Measurements from ENCODE around the gene SLC25A1. TPM values are rescaled to one million over a fixed set of nuclear protein-coding genes. Genes with fewer than 3 reads are reported as not detected.

Gene SLC25A1
- total RNA-seq: 10 to 100 TPM; 42.8 to 72.6 (median 62.2) TPM

DNA sequence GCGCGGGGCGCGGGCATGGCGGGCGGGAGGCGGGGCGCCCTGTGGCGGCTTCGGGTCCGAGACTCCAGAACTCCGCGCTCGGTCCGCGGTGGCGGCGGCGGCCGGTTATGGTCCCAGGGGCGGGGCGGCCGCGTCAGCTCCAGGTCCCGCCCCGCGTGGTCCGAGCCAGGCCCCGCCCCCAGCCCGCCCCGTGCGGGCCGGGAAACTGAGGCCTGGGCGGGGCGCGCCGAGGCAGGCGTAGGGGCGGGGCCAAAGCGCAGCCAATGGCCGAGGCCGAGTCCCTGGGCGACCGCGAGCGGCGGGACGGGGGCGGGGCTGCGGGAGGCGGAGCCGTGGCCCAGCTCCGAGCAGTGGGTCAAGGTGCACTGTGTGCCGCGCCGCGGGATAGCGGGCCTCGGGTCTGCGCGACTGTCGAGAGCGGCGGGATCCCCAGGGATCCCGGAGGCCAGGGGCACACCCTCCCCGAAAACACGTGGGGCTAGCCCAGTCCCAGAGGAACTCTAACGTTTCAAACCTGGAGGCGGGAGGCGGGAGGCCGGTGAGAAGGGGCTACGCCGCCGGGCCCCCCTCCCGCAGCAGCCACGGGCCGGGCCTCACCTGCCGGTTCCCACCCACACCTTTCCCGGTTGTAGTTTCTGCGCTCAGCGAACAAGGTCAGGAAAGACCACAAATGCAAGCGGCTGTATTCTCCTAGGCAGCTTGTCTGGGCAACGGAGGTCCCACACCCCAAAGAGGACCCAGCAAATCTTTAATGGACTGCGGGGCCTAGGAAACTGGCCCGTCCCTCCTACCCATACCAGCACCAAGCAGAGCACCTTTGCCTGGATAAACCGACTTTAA lies at the start of gene SLC25A1:
Gene SLC25A1 (minus strand): TSS at position 80 of the 840 bp plus-strand sequence. CDS start 63 bp downstream, at position 17.
- WGBS, 10 experiments: 0% methylated on average over 1 to 6 of the region's 86 CpGs; no CpG with 5 or more reads in 7 of the 10 experiments
- peak within 1 kb of the TSS; percentile 61 to 91 (median 79) for H3K4me3 ChIP-seq
- ATAC-seq (replicated peaks in 6 of 8): peak; percentile 65 to 87 (median 83)
- peaks cover 21 to 22% of the 10 kb centered on the region in 2 donors for H3K4me1 ChIP-seq (replicated peaks in 1 of 2)
- peak within 1 kb of the TSS; percentile 76 to 88 for H3K27ac ChIP-seq
- in situ Hi-C loops (cut with MboI; ENCODE audit: low pct_unique_long_range_greater_than_20kb in 2 of 9, low sequenced_read_pairs in 9 of 9, unreplicated experiment in 9 of 9): loop anchor here in 2 of 9 experiments (25.0 kb wide), 2 partner anchors 258 to 458 kb away; partner anchors contain the start of genes C22orf39 (in 1 of the 2), HIRA (in 1 of the 2) and MRPL40 (in 1 of the 2)

DNA sequence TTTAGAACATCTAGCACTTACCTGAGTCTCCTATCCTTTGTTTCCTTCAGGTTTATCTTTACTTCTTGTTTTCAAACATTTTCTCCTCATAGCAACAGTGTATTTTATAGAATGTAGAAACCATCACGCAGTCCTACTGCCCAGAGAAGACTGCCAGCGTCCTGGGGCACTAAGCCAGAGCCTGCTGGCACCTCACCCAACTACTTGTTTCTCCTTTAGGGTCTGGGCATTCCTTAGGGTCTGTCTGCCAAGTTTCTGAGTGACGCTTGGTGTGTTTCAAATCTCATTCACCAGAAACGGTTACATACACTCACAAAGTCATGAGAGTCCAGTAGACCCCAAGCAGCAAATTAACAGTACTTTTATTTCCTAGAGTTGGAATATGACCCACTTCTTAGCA lies 49.6 kb upstream of the SLC25A1 start:
- WGBS, 10 experiments: 0 to 100% (median 82%) methylated on average over 1 to 3 of the region's 4 CpGs; no CpG with 5 or more reads in 2 of the 10 experiments
- Histone ChIP-seq H3K4me1 (replicated peaks in 1 of 2) (no peaks in the 10 kb centered on the region), H3K27ac (no peak overlapping the region), H3K4me3 (no peak overlapping the region)
- ATAC-seq (replicated peaks in 6 of 8): no peak
- in situ Hi-C loops (cut with MboI; ENCODE audit: low pct_unique_long_range_greater_than_20kb in 2 of 9, low sequenced_read_pairs in 9 of 9, unreplicated experiment in 9 of 9): no loop called here

DNA sequence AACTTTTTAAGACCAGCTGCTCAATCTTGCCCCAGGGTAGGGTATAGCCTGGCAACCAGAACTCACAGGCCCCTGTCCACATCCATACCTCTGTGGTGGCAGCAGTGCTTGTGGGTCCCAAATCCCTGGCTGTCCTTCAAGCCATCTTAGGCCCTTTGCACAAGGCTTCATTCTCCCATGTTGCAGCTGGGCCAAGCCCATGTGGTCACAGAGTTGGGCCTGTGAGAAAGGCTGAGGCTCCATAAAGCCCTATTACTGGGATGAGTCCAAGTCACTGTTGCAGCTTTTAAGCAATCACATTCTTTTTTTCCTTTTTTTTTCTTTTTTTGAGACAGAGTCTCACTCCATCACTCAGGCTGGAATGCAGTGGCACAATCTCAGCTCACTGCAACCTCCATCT lies 47.9 kb upstream of the SLC25A1 start:
- in situ Hi-C loops (cut with MboI; ENCODE audit: low pct_unique_long_range_greater_than_20kb in 2 of 9, low sequenced_read_pairs in 9 of 9, unreplicated experiment in 9 of 9): no loop called here

DNA sequence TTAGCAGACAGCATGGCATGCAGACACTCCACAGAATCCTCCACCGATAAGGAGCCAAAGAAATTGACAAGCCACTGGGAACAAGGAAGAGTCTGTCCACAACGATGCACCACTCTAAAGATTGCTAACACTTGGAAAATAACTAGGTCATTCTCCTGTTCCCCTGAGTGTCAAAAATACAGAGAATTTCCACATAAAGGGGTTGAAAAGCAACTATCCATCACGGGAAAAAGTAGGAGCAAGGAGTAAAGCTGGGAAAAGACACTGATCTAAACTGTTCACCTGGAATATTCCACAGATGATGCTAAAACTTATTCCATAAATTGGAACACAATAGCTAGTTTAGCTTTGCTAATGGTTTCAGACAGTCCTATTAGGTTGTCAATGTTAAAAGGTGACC lies 47.0 kb upstream of the SLC25A1 start:
- WGBS, 10 experiments: 33 to 100% (median 74%) methylated on average over 1 to 3 of the region's 3 CpGs; no CpG with 5 or more reads in 2 of the 10 experiments

More for the DNA sequence above, 47.9 kb upstream of the SLC25A1 start:
- Histone ChIP-seq H3K4me1 (replicated peaks in 1 of 2) (no peaks in the 10 kb centered on the region), H3K27ac (no peak overlapping the region), H3K4me3 (no peak overlapping the region)
- ATAC-seq (replicated peaks in 6 of 8): no peak

DNA sequence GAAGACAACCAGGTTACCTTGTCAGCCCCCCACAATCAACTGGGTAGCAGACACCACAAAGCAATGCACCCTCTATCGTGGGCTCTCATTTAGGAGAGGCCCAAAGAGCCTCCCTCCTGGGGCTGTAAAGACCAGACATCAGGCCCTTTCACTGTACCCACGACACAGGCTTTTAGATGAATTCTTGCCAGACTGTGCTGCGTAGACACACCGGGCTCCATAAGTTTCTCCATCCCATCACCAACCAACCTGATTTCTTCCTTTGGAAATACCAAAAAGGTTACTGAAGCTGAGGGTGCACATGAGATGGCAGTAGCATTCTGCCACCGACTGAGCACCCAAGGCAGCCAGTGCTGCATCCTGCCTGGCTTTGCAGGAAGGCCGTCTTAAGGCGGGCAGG lies 46.4 kb upstream of the SLC25A1 start:
- WGBS, 10 experiments: 40 to 90% (median 80%) methylated on average over 1 to 2 of the region's 7 CpGs; no CpG with 5 or more reads in 5 of the 10 experiments
- Histone ChIP-seq H3K4me3 (no peak overlapping the region), H3K27ac (no peak overlapping the region), H3K4me1 (replicated peaks in 1 of 2) (no peaks in the 10 kb centered on the region)
- no peak for ATAC-seq (replicated peaks in 6 of 8)
- in situ Hi-C loops (cut with MboI; ENCODE audit: low pct_unique_long_range_greater_than_20kb in 2 of 9, low sequenced_read_pairs in 9 of 9, unreplicated experiment in 9 of 9): loop anchor here in 1 of 9 experiments (25.0 kb wide), 1 partner anchor 112 kb away; no protein-coding TSS in a partner anchor

More for the DNA sequence above, 47.0 kb upstream of the SLC25A1 start:
- no peaks in the 10 kb centered on the region for H3K4me1 ChIP-seq (replicated peaks in 1 of 2)
- in situ Hi-C loops (cut with MboI; ENCODE audit: low pct_unique_long_range_greater_than_20kb in 2 of 9, low sequenced_read_pairs in 9 of 9, unreplicated experiment in 9 of 9): no loop called here
- ATAC-seq (replicated peaks in 6 of 8): no peak
- H3K27ac ChIP-seq: no peak overlapping the region
- no peak overlapping the region for H3K4me3 ChIP-seq

- 20 to 100% (median 69%) methylated on average over 1 to 4 of the region's 5 CpGs; no CpG with 5 or more reads in 7 of the 10 experiments for WGBS, 10 experiments
- Histone ChIP-seq H3K4me1 (replicated peaks in 1 of 2) (no peaks in the 10 kb centered on the region), H3K27ac (no peak overlapping the region), H3K4me3 (no peak overlapping the region)
- no peak for ATAC-seq (replicated peaks in 6 of 8)
- in situ Hi-C loops (cut with MboI; ENCODE audit: low pct_unique_long_range_greater_than_20kb in 2 of 9, low sequenced_read_pairs in 9 of 9, unreplicated experiment in 9 of 9): loop anchor here in 1 of 9 experiments (25.0 kb wide), 1 partner anchor 113 kb away; no protein-coding TSS in a partner anchor
Measured at GRCh38 chr22:19224557-19224956, 46.0 kb upstream of the SLC25A1 start.

DNA sequence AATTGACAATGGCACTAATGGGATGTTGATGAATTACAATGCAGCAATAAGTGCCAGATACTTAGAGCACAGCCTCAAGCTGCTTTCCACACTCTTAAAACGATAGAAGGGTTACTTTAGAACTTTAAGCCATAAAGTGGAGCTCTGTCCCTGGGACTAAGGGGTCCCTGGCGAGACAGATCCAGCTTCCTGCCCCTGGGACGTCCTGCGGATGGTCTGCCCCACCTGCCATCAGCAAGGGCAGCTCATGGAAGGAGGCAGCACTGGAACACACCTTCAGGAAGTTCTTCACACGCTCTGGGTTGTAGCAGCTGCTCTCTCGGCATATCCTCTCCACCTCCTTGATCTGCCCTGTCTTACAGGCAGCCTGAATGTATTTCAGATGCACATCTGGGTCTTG lies 45.1 kb upstream of the SLC25A1 start:
- Histone ChIP-seq H3K4me1 (replicated peaks in 1 of 2) (no peaks in the 10 kb centered on the region), H3K4me3 (no peak overlapping the region), H3K27ac (no peak overlapping the region)
- ATAC-seq (replicated peaks in 6 of 8): no peak
- 54 to 100% (median 78%) methylated on average over 1 to 6 of the region's 6 CpGs; no CpG with 5 or more reads in 3 of the 10 experiments for WGBS, 10 experiments
- in situ Hi-C loops (cut with MboI; ENCODE audit: low pct_unique_long_range_greater_than_20kb in 2 of 9, low sequenced_read_pairs in 9 of 9, unreplicated experiment in 9 of 9): loop anchor here in 1 of 9 experiments (25.0 kb wide), 1 partner anchor 114 kb away; no protein-coding TSS in a partner anchor

DNA sequence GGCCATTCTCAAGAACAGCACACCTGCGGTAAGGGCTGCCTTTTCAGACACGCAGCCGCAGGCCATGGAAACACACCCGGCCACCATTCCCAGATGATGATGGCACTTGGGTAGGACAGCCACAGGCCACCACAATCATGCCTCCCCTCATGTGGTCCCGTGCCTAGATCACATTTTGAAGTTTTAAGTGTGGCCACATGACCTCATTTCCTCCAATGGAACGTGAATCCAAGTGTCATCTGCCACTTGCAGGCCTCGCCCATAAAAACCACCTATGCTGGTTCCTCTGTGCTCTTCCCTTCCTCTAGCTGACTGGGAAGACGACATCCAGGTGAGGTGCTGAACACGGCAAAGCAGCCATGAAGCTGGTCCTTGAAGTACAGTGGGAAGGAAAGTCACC lies 44.6 kb upstream of the SLC25A1 start:
- Histone ChIP-seq H3K27ac (no peak overlapping the region), H3K4me3 (no peak overlapping the region), H3K4me1 (replicated peaks in 1 of 2) (peaks cover 0 to under 1% of the 10 kb centered on the region in 2 donors)
- in situ Hi-C loops (cut with MboI; ENCODE audit: low pct_unique_long_range_greater_than_20kb in 2 of 9, low sequenced_read_pairs in 9 of 9, unreplicated experiment in 9 of 9): loop anchor here in 1 of 9 experiments (25.0 kb wide), 1 partner anchor 114 kb away; no protein-coding TSS in a partner anchor
- no peak for ATAC-seq (replicated peaks in 6 of 8)
- WGBS, 10 experiments: 40 to 100% (median 81%) methylated on average over 1 to 7 of the region's 9 CpGs; no CpG with 5 or more reads in 3 of the 10 experiments

- Histone ChIP-seq H3K4me1 (replicated peaks in 1 of 2) (peaks cover 0 to 2% of the 10 kb centered on the region in 2 donors), H3K4me3 (no peak overlapping the region), H3K27ac (no peak overlapping the region)
- no peak for ATAC-seq (replicated peaks in 6 of 8)
- in situ Hi-C loops (cut with MboI; ENCODE audit: low pct_unique_long_range_greater_than_20kb in 2 of 9, low sequenced_read_pairs in 9 of 9, unreplicated experiment in 9 of 9): loop anchor here in 1 of 9 experiments (25.0 kb wide), 1 partner anchor 115 kb away; no protein-coding TSS in a partner anchor
- 79 to 100% (median 89%) methylated on average over 1 to 10 of the region's 11 CpGs; no CpG with 5 or more reads in 2 of the 10 experiments for WGBS, 10 experiments
Measured at GRCh38 chr22:19222242-19223005, 43.9 kb upstream of the SLC25A1 start.

DNA sequence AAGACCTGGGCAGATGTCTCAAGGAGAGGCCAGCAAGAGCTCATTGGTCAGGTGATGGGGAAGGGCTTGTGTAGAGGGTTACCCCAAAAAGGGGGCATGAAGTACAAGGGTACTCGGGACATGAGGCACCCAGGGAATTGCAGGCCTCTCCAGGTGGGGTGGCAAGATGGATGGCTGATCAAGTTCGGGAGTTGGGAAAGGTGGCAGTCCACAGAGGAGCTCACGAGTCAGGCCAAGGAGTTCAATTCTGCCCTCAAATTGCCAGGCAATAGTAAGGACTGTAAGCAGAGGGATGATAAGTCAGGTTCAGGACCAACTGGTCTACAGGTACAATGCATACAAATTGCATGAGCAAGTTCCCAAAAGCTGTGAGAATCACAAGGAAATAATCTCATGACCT lies 42.3 kb upstream of the SLC25A1 start:
- no peak overlapping the region for H3K4me3 ChIP-seq
- peaks cover 0 to 2% of the 10 kb centered on the region in 2 donors for H3K4me1 ChIP-seq (replicated peaks in 1 of 2)
- H3K27ac ChIP-seq: no peak overlapping the region
- WGBS, 10 experiments: 61 to 94% (median 90%) methylated on average over 1 to 3 of the region's 3 CpGs; no CpG with 5 or more reads in 5 of the 10 experiments
- ATAC-seq (replicated peaks in 6 of 8): no peak
- in situ Hi-C loops (cut with MboI; ENCODE audit: low pct_unique_long_range_greater_than_20kb in 2 of 9, low sequenced_read_pairs in 9 of 9, unreplicated experiment in 9 of 9): loop anchor here in 1 of 9 experiments (25.0 kb wide), 1 partner anchor 116 kb away; no protein-coding TSS in a partner anchor

GRCh38 chr22:19218541-19219233 lies 40.2 kb upstream of the SLC25A1 start:
- no peak overlapping the region for H3K4me3 ChIP-seq
- H3K4me1 ChIP-seq (replicated peaks in 1 of 2): peaks cover 3% of the 10 kb centered on the region in 2 donors
- 0 to 100% (median 78%) methylated on average over 1 to 3 of the region's 5 CpGs; no CpG with 5 or more reads in 1 of the 10 experiments for WGBS, 10 experiments
- no peak for ATAC-seq (replicated peaks in 6 of 8)
- H3K27ac ChIP-seq: no peak overlapping the region
- in situ Hi-C loops (cut with MboI; ENCODE audit: low pct_unique_long_range_greater_than_20kb in 2 of 9, low sequenced_read_pairs in 9 of 9, unreplicated experiment in 9 of 9): loop anchor here in 1 of 9 experiments (25.0 kb wide), 1 partner anchor 119 kb away; no protein-coding TSS in a partner anchor

DNA sequence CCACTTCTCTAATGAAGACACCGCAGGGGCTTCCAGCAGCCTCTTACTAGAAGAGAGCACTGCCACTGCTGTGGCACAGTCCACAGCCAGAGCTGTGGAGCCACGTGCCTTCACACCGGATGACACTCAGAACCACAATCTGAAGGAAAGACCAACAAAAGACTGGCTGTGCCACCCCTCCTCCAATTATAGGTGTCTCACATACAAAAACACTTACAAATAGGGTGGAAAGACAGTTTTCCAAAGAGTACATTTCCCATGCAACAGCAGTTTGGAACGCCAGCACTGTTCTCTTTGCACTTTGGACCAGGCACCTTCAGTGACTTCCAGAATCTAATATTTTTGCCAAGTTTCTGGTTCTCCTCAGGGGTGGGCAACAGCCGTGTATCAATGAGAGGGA lies 38.0 kb upstream of the SLC25A1 start:
- peak overlapping the region in 1 of 2 donors; percentile 58 for H3K27ac ChIP-seq
- H3K4me1 ChIP-seq (replicated peaks in 1 of 2): peaks cover 4 to 10% of the 10 kb centered on the region in 2 donors
- WGBS, 10 experiments: 82 to 100% (median 86%) methylated on average over 1 to 4 of the region's 5 CpGs; no CpG with 5 or more reads in 5 of the 10 experiments
- in situ Hi-C loops (cut with MboI; ENCODE audit: low pct_unique_long_range_greater_than_20kb in 2 of 9, low sequenced_read_pairs in 9 of 9, unreplicated experiment in 9 of 9): loop anchor here in 1 of 9 experiments (25.0 kb wide), 1 partner anchor 121 kb away; no protein-coding TSS in a partner anchor
- no peak overlapping the region for H3K4me3 ChIP-seq
- no peak for ATAC-seq (replicated peaks in 6 of 8)

All from motor neuron (in vitro differentiated cells).